ENCODE results near the gene ANTKMT.
A peak's percentile ranks its signal among the peaks of the same experiment; 100 is the strongest.

GRCh38 chr16:704552-705380 lies 16.2 kb upstream of the ANTKMT start:
- TF ChIP-seq CTCF (IDR thresholded peaks at IDR 0.05; ENCODE audit: insufficient read depth, low read depth, low read length) = no peak
- TF ChIP-seq EZH2 (IDR thresholded peaks at IDR 0.05; ENCODE audit: insufficient read depth, low read length) = peak; percentile 26

All from astrocyte (in vitro differentiated cells and primary cell).